Smooth muscle cell (in vitro differentiated cells): Measurements from ENCODE around the gene RILP. TPM values are rescaled to one million over a fixed set of nuclear protein-coding genes. Genes with fewer than 3 reads are reported as not detected.

ENCODE experiments used
- DNase-seq: peaks from one replicate; lab custom pipeline; 2025; ENCODE audit not compliant: unreplicated experiment; lab: John Stamatoyannopoulos, UW
- H2AFZ ChIP-seq: fragments of 200-600 bp; sonication (generic); 2 replicates; pipeline ENCODE4 v1.6.0; 2016; ENCODE audit warnings: antibody characterized with exemption, low read depth, mild to moderate bottlenecking
- H3F3A ChIP-seq: fragments of 200-600 bp; sonication (generic); 2 replicates; pipeline ENCODE4 v1.6.0; 2017; ENCODE audit warnings: antibody characterized with exemption, low read depth
- H3K27ac ChIP-seq: fragments of 200-600 bp; sonication (generic); 2 replicates; pipeline ENCODE4 v1.5.1; 2016; ENCODE audit warnings: low read depth, mild to moderate bottlenecking
- H3K27me3 ChIP-seq: fragments of 200-600 bp; sonication (generic); 2 replicates; pipeline ENCODE4 v1.6.1; 2016; ENCODE audit warnings: low read depth, mild to moderate bottlenecking
- H3K36me3 ChIP-seq: fragments of 200-600 bp; sonication (generic); 2 replicates; pipeline ENCODE4 v1.5.1; 2016; ENCODE audit warnings: low read depth
- H3K4me1 ChIP-seq: fragments of 200-600 bp; sonication (generic); 2 replicates; pipeline ENCODE4 v1.5.1; 2016; ENCODE audit warnings: low read depth
- H3K4me2 ChIP-seq: fragments of 200-600 bp; sonication (generic); 2 replicates; pipeline ENCODE4 v1.6.0; 2016; ENCODE audit warnings: mild to moderate bottlenecking
- H3K4me3 ChIP-seq: fragments of 200-600 bp; sonication (generic); 2 replicates; pipeline ENCODE4 v1.5.1; 2016; ENCODE audit warnings: mild to moderate bottlenecking
- H3K79me2 ChIP-seq: fragments of 200-600 bp; sonication (generic); 2 replicates; pipeline ENCODE4 v1.6.0; 2016; ENCODE audit warnings: low read depth, mild to moderate bottlenecking
- H3K9ac ChIP-seq: fragments of 200-600 bp; sonication (generic); 2 replicates; pipeline ENCODE4 v1.6.0; 2016; ENCODE audit warnings: low read depth
- H3K9me3 ChIP-seq: fragments of 200-600 bp; sonication (generic); replicated peaks from 2 replicates; pipeline ENCODE4 v1.5.1; 2016; ENCODE audit warnings: low read depth
- H4K20me1 ChIP-seq: fragments of 200-600 bp; sonication (generic); 2 replicates; pipeline ENCODE4 v1.6.0; 2016; ENCODE audit warnings: low read depth
- CTCF ChIP-seq: fragments of 200-600 bp; sonication (generic); IDR thresholded peaks from 2 replicates; pipeline ENCODE4 v1.5.1; 2017; ENCODE audit warnings: borderline replicate concordance, mild to moderate bottlenecking, antibody characterized with exemption; ENCODE audit not compliant: insufficient read depth, poor library complexity, severe bottlenecking
- WGBS: methylation state at CpG from one replicate; pipeline ENCODE4 v1.1.7; 2016; ENCODE audit warnings: low lambda C conversion rate; 5-methylcytosine and 5-hydroxymethylcytosine counted together
- polyA plus RNA-seq: library from polyadenylated mRNA; unstranded; fragments of >200 nt; fragmentation: Nextera tagmentation; extraction: Ambion mirVana; gene quantifications from 2 replicates; pipeline ENCODE4 v1.2.1, GENCODE V29; 2016
- total RNA-seq: library from RNA; depleted of rRNA; stranded (reverse); fragments of >200 nt; gene quantifications from 2 replicates; pipeline ENCODE4 v1.2.3, GENCODE V29; 2014

The RILP gene
- total and polyA plus RNA-seq, 2 experiments from 2014 or later = 5.1 to 7.4 TPM

- H3K27me3 ChIP-seq = no peaks in the 10 kb centered on the region
- WGBS = 84% methylated on average over 7 of the region's 7 CpGs
These were observed 41.0 kb downstream of the RILP start for GRCh38 chr17:1608676-1609075.

GRCh38 chr17:1607971-1608320, 41.7 kb downstream of the RILP start:
- Histone ChIP-seq H3K27me3 (no peaks in the 10 kb centered on the region), H3K79me2 (no peaks in the 10 kb centered on the region), H2AFZ (no peak overlapping the region), H3K4me2 (peak overlapping the region; percentile 40), H3K27ac (peak overlapping the region; percentile 96), H3K9ac (peak overlapping the region; percentile 81), H3K4me1 (no peaks in the 10 kb centered on the region), H3K4me3 (no peak overlapping the region), H3F3A (peaks cover 9% of the 10 kb centered on the region), H3K9me3 (no peaks in the 10 kb centered on the region), H3K36me3 (no peaks in the 10 kb centered on the region), H4K20me1 (no peaks in the 10 kb centered on the region)
- no peak for DNase-seq
- no peak for TF ChIP-seq CTCF
- WGBS = 17% methylated on average over 5 of the region's 5 CpGs

More at GRCh38 chr17:1608676-1609075, 41.0 kb downstream of the RILP start:
- H3K79me2 ChIP-seq = no peaks in the 10 kb centered on the region
- peak overlapping the region; percentile 96 for H3K27ac ChIP-seq
- H3K4me3 ChIP-seq = no peak overlapping the region
- H3F3A ChIP-seq = peaks cover 9% of the 10 kb centered on the region
- H3K9me3 ChIP-seq = no peaks in the 10 kb centered on the region
- H4K20me1 ChIP-seq = no peaks in the 10 kb centered on the region
- TF ChIP-seq CTCF = no peak
- H3K4me1 ChIP-seq = no peaks in the 10 kb centered on the region
- H3K4me2 ChIP-seq = peak overlapping the region; percentile 40
- peak overlapping the region; percentile 81 for H3K9ac ChIP-seq
- H3K36me3 ChIP-seq = no peaks in the 10 kb centered on the region
- no peak for DNase-seq
- H2AFZ ChIP-seq = no peak overlapping the region

GRCh38 chr17:1606352-1606985, 43.2 kb downstream of the RILP start:
- Histone ChIP-seq H3K27ac (peak overlapping the region; percentile 96), H3K9ac (peak overlapping the region; percentile 85), H3K4me2 (peak overlapping the region; percentile 58), H3F3A (peaks cover 9% of the 10 kb centered on the region), H3K9me3 (no peaks in the 10 kb centered on the region), H3K36me3 (no peaks in the 10 kb centered on the region), H3K79me2 (no peaks in the 10 kb centered on the region), H4K20me1 (no peaks in the 10 kb centered on the region), H2AFZ (no peak overlapping the region), H3K27me3 (no peaks in the 10 kb centered on the region), H3K4me3 (no peak overlapping the region), H3K4me1 (no peaks in the 10 kb centered on the region)
- 80% methylated on average over 26 of the region's 26 CpGs for WGBS
- TF ChIP-seq CTCF = no peak
- no peak for DNase-seq
